ENCODE data around the gene SPO11. TPM values are rescaled to one million over a fixed set of nuclear protein-coding genes. Genes with fewer than 3 reads are reported as not detected.
"Not testable (repeated sequence)": the region's sequence is repeated elsewhere in the genome, so short reads cannot be mapped to it uniquely, and the experiment has no call there.

Gene SPO11
- total RNA-seq, 3 donors from 2014 or later: not detected

DNA sequence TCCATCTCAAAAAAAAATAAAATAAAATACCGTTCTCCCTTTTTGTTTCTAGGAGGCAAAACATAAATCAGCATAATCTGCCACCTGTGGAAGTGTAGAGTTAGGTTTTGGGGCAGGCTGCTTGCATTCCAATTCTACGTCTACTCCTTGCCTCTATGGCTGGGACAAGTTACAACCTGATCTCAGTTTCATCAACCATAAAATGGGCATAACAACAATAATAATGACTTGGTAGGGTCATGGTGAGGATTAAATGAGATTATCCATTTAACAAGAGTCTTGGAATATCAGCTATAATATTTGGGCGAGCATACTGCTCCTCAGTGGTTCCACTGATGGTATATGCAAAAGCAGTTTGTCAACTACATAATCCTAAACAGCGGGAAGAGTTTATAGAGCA is 17.8 kb downstream of the SPO11 start:
- TF ChIP-seq, protein P1, sequence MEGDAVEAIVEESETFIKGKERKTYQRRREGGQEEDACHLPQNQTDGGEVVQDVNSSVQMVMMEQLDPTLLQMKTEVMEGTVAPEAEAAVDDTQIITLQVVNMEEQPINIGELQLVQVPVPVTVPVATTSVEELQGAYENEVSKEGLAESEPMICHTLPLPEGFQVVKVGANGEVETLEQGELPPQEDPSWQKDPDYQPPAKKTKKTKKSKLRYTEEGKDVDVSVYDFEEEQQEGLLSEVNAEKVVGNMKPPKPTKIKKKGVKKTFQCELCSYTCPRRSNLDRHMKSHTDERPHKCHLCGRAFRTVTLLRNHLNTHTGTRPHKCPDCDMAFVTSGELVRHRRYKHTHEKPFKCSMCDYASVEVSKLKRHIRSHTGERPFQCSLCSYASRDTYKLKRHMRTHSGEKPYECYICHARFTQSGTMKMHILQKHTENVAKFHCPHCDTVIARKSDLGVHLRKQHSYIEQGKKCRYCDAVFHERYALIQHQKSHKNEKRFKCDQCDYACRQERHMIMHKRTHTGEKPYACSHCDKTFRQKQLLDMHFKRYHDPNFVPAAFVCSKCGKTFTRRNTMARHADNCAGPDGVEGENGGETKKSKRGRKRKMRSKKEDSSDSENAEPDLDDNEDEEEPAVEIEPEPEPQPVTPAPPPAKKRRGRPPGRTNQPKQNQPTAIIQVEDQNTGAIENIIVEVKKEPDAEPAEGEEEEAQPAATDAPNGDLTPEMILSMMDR (IDR thresholded peaks at IDR 0.05): no peak
- no peak for TF ChIP-seq POLR2A (IDR thresholded peaks at IDR 0.05)
- TF ChIP-seq POLR2AphosphoS5 (IDR thresholded peaks at IDR 0.05): no peak
- no peaks in the 10 kb centered on the region for H3K36me3 ChIP-seq
- H3K4me1 ChIP-seq: peaks cover 0 to 5% of the 10 kb centered on the region in 2 donors
- no peak for DNase-seq (ENCODE audit: low spot score in 2 of 2)
- no peaks in the 10 kb centered on the region for H3K27me3 ChIP-seq
- no peak overlapping the region for H3K4me3 ChIP-seq
- intact Hi-C loops (cut with DNase I; ENCODE audit: low total_unique reads): loop anchor here (10.0 kb wide), 1 partner anchor 253 kb away; no protein-coding TSS in a partner anchor
- no peaks in the 10 kb centered on the region for H3K9me3 ChIP-seq
- H3K27ac ChIP-seq: no peak overlapping the region

DNA sequence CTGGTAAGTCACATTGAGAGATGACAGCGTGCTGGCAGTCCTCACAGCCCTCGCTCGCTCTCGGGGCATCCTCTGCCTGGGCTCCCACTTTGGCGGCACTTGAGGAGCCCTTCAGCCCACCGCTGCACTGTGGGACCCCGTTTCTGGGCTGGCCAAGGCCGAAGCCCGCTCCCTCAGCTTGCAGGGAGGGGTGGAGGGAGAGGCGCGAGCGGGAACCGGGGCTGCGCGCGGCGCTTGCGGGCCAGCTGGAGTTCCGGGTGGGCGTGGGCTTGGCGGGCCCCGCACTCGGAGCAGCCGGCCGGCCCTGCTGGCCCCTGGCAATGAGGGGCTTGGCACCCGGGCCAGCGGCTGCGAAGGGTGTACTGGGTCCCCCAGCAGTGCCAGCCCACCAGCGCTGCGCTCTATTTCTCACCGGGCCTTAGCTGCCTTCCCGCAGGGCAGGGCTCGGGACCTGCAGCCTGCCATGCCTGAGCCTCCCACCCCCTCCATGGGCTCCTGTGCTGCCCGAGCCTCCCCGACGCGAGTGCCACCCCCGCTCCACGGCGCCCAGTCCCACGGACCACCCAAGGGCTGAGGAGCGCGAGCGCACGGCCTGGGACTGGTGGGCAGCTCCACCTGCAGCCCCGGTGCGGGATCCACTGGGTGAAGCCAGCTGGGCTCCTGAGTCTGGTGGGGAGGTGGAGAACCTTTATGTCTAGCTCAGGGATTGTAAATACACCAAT is 18.8 kb downstream of the SPO11 start:
- H3K4me3 ChIP-seq: not testable (repeated sequence)

DNA sequence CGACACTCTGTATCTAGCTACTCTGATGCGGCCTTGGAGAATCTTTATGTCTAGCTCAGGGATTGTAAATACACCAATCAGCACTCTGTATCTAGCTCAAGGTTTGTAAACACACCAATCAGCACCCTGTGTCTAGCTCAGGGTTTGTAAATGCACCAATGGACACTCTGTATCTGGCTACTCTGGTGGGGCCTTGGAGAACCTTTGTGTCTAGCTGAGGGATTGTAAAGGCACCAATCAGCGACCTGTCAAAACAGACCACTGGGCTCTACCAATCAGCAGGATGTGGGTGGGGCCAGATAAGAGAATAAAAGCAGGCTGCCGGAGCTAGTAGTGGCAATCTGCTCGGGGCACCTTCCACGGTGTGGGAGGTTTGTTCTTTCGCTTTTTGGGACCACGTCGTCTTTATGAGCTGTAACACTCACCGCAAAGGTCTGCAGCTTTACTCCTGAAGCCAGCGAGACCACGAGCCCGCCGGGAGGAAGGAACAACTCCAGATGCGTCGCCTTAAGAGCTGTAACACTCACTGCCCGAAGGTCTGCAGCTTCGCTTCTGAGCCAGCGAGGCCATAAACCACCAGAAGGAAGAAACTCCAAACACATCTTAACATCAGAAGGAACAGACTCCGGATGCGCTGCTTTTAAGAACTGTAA is 19.4 kb downstream of the SPO11 start:
- H3K4me3 ChIP-seq; H3K27ac ChIP-seq; DNase-seq (ENCODE audit: low spot score in 2 of 2); H3K27me3 ChIP-seq; H3K36me3 ChIP-seq; H3K9me3 ChIP-seq; H3K4me1 ChIP-seq: not testable (repeated sequence)
- intact Hi-C loops (cut with DNase I; ENCODE audit: low total_unique reads): loop anchor here (10.0 kb wide), 1 partner anchor 254 kb away; no protein-coding TSS in a partner anchor

More for the DNA sequence above, 18.8 kb downstream of the SPO11 start:
- not testable (repeated sequence) for H3K4me1 ChIP-seq; H3K9me3 ChIP-seq; H3K27ac ChIP-seq; DNase-seq (ENCODE audit: low spot score in 2 of 2); H3K36me3 ChIP-seq; H3K27me3 ChIP-seq
- intact Hi-C loops (cut with DNase I; ENCODE audit: low total_unique reads): loop anchor here (10.0 kb wide), 1 partner anchor 254 kb away; no protein-coding TSS in a partner anchor

DNA sequence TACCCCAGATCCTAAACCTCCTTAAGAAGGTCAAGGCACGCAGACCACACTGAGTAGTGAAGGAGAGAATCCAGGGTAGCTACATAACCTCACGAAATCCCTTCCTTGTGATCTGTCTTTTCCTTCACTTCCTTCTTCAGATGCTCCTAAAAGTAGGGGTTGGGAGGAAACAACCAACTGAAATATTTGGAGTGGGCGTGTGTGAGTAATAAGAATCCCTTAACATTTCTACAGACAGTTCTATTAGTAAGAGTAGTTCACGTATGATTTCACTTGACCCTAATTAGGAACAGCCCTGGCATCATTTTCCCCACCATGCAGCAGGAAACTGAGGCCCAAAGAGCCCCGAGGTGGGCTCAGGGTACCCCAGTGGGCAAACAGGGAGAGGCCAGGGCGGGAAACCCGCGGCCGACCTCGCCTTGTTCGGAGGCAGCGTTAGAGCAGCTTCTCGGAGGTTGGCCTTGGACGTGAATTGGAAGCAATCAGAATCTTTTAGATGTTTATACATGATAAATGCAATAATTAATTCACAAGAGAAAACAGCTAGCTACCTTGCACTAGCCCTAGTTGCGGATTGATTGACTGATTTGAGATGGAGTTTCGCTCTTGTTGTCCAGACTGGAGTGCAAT is 20.6 kb downstream of the SPO11 start:
- intact Hi-C loops (cut with DNase I; ENCODE audit: low total_unique reads): no loop called here
- Histone ChIP-seq H3K4me1 (peaks cover 0 to 5% of the 10 kb centered on the region in 2 donors), H3K27me3 (no peaks in the 10 kb centered on the region), H3K4me3 (peak overlapping the region in 1 of 3 donors; percentile 44), H3K9me3 (no peaks in the 10 kb centered on the region), H3K27ac (peak overlapping the region; percentile 54 to 80), H3K36me3 (peaks cover 2% of the 10 kb centered on the region)
- TF ChIP-seq POLR2AphosphoS5 (IDR thresholded peaks at IDR 0.05): no peak
- TF ChIP-seq, protein P1 (IDR thresholded peaks at IDR 0.05): no peak
- TF ChIP-seq POLR2A (IDR thresholded peaks at IDR 0.05): no peak
- no peak for DNase-seq (ENCODE audit: low spot score in 2 of 2)

DNA sequence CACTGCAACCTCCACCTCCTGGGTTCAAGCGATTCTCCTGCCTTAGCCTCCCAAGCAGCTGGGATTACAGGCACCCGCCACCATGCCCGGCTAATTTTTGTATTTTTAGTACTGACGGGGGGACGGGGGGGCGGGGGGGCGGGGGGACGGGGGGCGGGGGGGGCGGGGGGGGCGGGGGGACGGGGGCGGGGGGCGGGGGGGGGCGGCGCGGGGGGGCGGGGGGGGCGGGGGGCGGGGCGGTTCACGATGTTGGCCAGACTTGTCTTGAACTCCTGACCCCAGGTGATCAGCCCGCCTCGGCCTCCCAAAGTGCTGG is 21.1 kb downstream of the SPO11 start:
- intact Hi-C loops (cut with DNase I; ENCODE audit: low total_unique reads); H3K27me3 ChIP-seq; H3K4me1 ChIP-seq; H3K9me3 ChIP-seq; H3K36me3 ChIP-seq; DNase-seq (ENCODE audit: low spot score in 2 of 2): not testable (repeated sequence)
- Histone ChIP-seq H3K27ac (peak overlapping the region; percentile 88), H3K4me3 (peak overlapping the region; percentile 73 to 94 (median 75))

DNA sequence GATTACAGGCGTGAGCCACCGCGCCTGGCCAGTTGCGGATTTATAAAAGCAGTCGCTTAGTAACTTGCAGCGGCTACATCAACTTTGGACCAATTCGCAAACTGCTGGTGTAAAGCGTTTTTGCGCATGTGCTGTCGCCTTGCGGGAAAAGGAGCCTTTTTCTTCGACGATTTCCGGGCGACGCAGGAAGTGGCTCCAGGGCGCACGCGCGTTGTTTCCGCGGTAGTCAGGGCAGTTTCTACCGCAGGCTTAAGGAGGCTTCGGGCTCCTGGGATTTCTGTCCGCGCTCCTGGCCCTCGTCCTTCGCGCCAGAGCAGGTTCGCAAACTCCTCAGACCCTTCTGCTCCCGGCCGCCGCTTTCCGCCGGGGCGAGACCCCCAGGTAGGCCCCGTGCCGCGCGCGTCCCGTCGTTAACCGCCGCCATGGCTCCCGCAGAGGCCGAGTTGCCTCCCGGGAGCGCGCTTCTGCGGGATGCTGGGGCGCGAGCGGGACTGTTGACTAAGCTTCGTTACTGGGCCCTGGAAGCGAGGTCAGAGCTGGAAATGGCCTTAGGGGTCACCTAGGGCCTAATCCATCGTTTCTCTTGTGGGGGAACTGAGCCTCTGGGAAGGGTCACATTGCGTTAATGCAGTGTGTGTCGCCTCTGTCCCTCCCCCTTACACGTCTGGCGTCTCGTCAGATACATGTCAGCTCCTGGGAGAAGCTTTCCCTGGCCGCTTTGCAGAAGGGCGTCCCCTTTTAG is 21.6 kb downstream of the SPO11 start, which contains the start of gene RAE1:
RAE1 (plus strand) TSS at position 214 of the 742 bp plus-strand sequence. CDS start 2,784 bp downstream, outside the sequence.
- no peak for TF ChIP-seq POLR2A (IDR thresholded peaks at IDR 0.05)
- TF ChIP-seq, protein P1 (IDR thresholded peaks at IDR 0.05): no peak
- peak; percentile 63 to 90 (median 79) for TF ChIP-seq POLR2AphosphoS5 (IDR thresholded peaks at IDR 0.05)
- peak; percentile 85 to 86 for DNase-seq (ENCODE audit: low spot score in 2 of 2)
- H3K36me3 ChIP-seq: peaks cover 8% of the 10 kb centered on the region
- peak within 1 kb of the TSS; percentile 88 for H3K27ac ChIP-seq
- intact Hi-C loops (cut with DNase I; ENCODE audit: low total_unique reads): no loop called here
- H3K4me3 ChIP-seq: peak within 1 kb of the TSS; percentile 73 to 94 (median 75)
- peaks cover 0 to 5% of the 10 kb centered on the region in 2 donors for H3K4me1 ChIP-seq
- H3K9me3 ChIP-seq: no peaks in the 10 kb centered on the region
- no peaks in the 10 kb centered on the region for H3K27me3 ChIP-seq
